ENCODE data around the gene DDX54.

DDX54 gene

GRCh38 chr12:113198296-113198695, 13.0 kb upstream of the DDX54 start:
- no peaks in the 10 kb centered on the region for H3K27me3 ChIP-seq (ENCODE audit: control insufficient read depth, insufficient read depth, low read length)
- WGBS (ENCODE audit: insufficient coverage, insufficient read length): no CpG with 5 or more reads among the region's 1 CpG
- no peaks in the 10 kb centered on the region for H3K36me3 ChIP-seq (ENCODE audit: control insufficient read depth, insufficient read depth, low read length)
- no peaks in the 10 kb centered on the region for H3K9me3 ChIP-seq (ENCODE audit: control insufficient read depth, insufficient read depth, low read length)
- no peaks in the 10 kb centered on the region for H3K4me1 ChIP-seq (ENCODE audit: control insufficient read depth, insufficient read depth, low read length)
- DNase-seq (ENCODE audit: low read depth, low spot score): no peak
- H3K4me3 ChIP-seq (ENCODE audit: low read length): no peak overlapping the region
- H3K27ac ChIP-seq (ENCODE audit: low read length): no peak overlapping the region

- DNase-seq (ENCODE audit: low read depth, low spot score): no peak
- Histone ChIP-seq H3K4me1 (ENCODE audit: control insufficient read depth, insufficient read depth, low read length) (no peaks in the 10 kb centered on the region), H3K9me3 (ENCODE audit: control insufficient read depth, insufficient read depth, low read length) (no peaks in the 10 kb centered on the region), H3K4me3 (ENCODE audit: low read length) (no peak overlapping the region), H3K27ac (ENCODE audit: low read length) (no peak overlapping the region), H3K36me3 (ENCODE audit: control insufficient read depth, insufficient read depth, low read length) (no peaks in the 10 kb centered on the region), H3K27me3 (ENCODE audit: control insufficient read depth, insufficient read depth, low read length) (no peaks in the 10 kb centered on the region)
- WGBS (ENCODE audit: insufficient coverage, insufficient read length): no CpG with 5 or more reads among the region's 8 CpGs
Measured at GRCh38 chr12:113197518-113198077, 12.3 kb upstream of the DDX54 start.

GRCh38 chr12:113196990-113197389, 11.7 kb upstream of the DDX54 start:
- H3K4me3 ChIP-seq (ENCODE audit: low read length): no peak overlapping the region
- WGBS (ENCODE audit: insufficient coverage, insufficient read length): no CpG with 5 or more reads among the region's 4 CpGs
- H3K9me3 ChIP-seq (ENCODE audit: control insufficient read depth, insufficient read depth, low read length): no peaks in the 10 kb centered on the region
- no peaks in the 10 kb centered on the region for H3K27me3 ChIP-seq (ENCODE audit: control insufficient read depth, insufficient read depth, low read length)
- no peaks in the 10 kb centered on the region for H3K4me1 ChIP-seq (ENCODE audit: control insufficient read depth, insufficient read depth, low read length)
- no peaks in the 10 kb centered on the region for H3K36me3 ChIP-seq (ENCODE audit: control insufficient read depth, insufficient read depth, low read length)
- DNase-seq (ENCODE audit: low read depth, low spot score): no peak
- H3K27ac ChIP-seq (ENCODE audit: low read length): no peak overlapping the region

GRCh38 chr12:113196582-113196981, 11.3 kb upstream of the DDX54 start:
- no CpG with 5 or more reads among the region's 7 CpGs for WGBS (ENCODE audit: insufficient coverage, insufficient read length)
- no peaks in the 10 kb centered on the region for H3K4me1 ChIP-seq (ENCODE audit: control insufficient read depth, insufficient read depth, low read length)
- no peak for DNase-seq (ENCODE audit: low read depth, low spot score)
- H3K36me3 ChIP-seq (ENCODE audit: control insufficient read depth, insufficient read depth, low read length): 0 out of 2 replicates have a peak, but pooled peaks cover under 1% of the 10 kb centered on the region
- no peak overlapping the region for H3K27ac ChIP-seq (ENCODE audit: low read length)
- H3K9me3 ChIP-seq (ENCODE audit: control insufficient read depth, insufficient read depth, low read length): no peaks in the 10 kb centered on the region
- no peaks in the 10 kb centered on the region for H3K27me3 ChIP-seq (ENCODE audit: control insufficient read depth, insufficient read depth, low read length)
- H3K4me3 ChIP-seq (ENCODE audit: low read length): no peak overlapping the region

GRCh38 chr12:113195598-113195997, 10.3 kb upstream of the DDX54 start:
- no peak for DNase-seq (ENCODE audit: low read depth, low spot score)
- no peaks in the 10 kb centered on the region for H3K9me3 ChIP-seq (ENCODE audit: control insufficient read depth, insufficient read depth, low read length)
- WGBS (ENCODE audit: insufficient coverage, insufficient read length): no CpG with 5 or more reads among the region's 13 CpGs
- no peaks in the 10 kb centered on the region for H3K27me3 ChIP-seq (ENCODE audit: control insufficient read depth, insufficient read depth, low read length)
- H3K27ac ChIP-seq (ENCODE audit: low read length): no peak overlapping the region
- peaks cover 7% of the 10 kb centered on the region; the same call in 1 of the 2 replicates for H3K36me3 ChIP-seq (ENCODE audit: control insufficient read depth, insufficient read depth, low read length)
- H3K4me3 ChIP-seq (ENCODE audit: low read length): no peak overlapping the region
- no peaks in the 10 kb centered on the region for H3K4me1 ChIP-seq (ENCODE audit: control insufficient read depth, insufficient read depth, low read length)

- no peak overlapping the region for H3K4me3 ChIP-seq (ENCODE audit: low read length)
Measured at GRCh38 chr12:113194971-113195391, 9.7 kb upstream of the DDX54 start.

GRCh38 chr12:113191227-113191626, 5.9 kb upstream of the DDX54 start:
- no peak overlapping the region for H3K27ac ChIP-seq (ENCODE audit: low read length)
- H3K4me3 ChIP-seq (ENCODE audit: low read length): no peak overlapping the region
- no peaks in the 10 kb centered on the region for H3K4me1 ChIP-seq (ENCODE audit: control insufficient read depth, insufficient read depth, low read length)
- DNase-seq (ENCODE audit: low read depth, low spot score): no peak
- no CpG with 5 or more reads among the region's 19 CpGs for WGBS (ENCODE audit: insufficient coverage, insufficient read length)
- no peaks in the 10 kb centered on the region for H3K9me3 ChIP-seq (ENCODE audit: control insufficient read depth, insufficient read depth, low read length)
- H3K36me3 ChIP-seq (ENCODE audit: control insufficient read depth, insufficient read depth, low read length): peaks cover 7% of the 10 kb centered on the region
- H3K27me3 ChIP-seq (ENCODE audit: control insufficient read depth, insufficient read depth, low read length): no peaks in the 10 kb centered on the region

More at GRCh38 chr12:113194971-113195391, 9.7 kb upstream of the DDX54 start:
- Histone ChIP-seq H3K9me3 (ENCODE audit: control insufficient read depth, insufficient read depth, low read length) (no peaks in the 10 kb centered on the region), H3K4me1 (ENCODE audit: control insufficient read depth, insufficient read depth, low read length) (no peaks in the 10 kb centered on the region), H3K27me3 (ENCODE audit: control insufficient read depth, insufficient read depth, low read length) (no peaks in the 10 kb centered on the region), H3K36me3 (ENCODE audit: control insufficient read depth, insufficient read depth, low read length) (peaks cover 7% of the 10 kb centered on the region; the same call in 1 of the 2 replicates), H3K27ac (ENCODE audit: low read length) (no peak overlapping the region)
- no peak for DNase-seq (ENCODE audit: low read depth, low spot score)
- no CpG with 5 or more reads among the region's 4 CpGs for WGBS (ENCODE audit: insufficient coverage, insufficient read length)

- peaks cover 2% of the 10 kb centered on the region; the same call in 1 of the 2 replicates for H3K4me1 ChIP-seq (ENCODE audit: control insufficient read depth, insufficient read depth, low read length)
- H3K27me3 ChIP-seq (ENCODE audit: control insufficient read depth, insufficient read depth, low read length): no peaks in the 10 kb centered on the region
- peak; percentile 47 for DNase-seq (ENCODE audit: low read depth, low spot score)
- no peaks in the 10 kb centered on the region for H3K9me3 ChIP-seq (ENCODE audit: control insufficient read depth, insufficient read depth, low read length)
- H3K4me3 ChIP-seq (ENCODE audit: low read length): no peak overlapping the region
- H3K36me3 ChIP-seq (ENCODE audit: control insufficient read depth, insufficient read depth, low read length): peaks cover 7% of the 10 kb centered on the region
- H3K27ac ChIP-seq (ENCODE audit: low read length): no peak overlapping the region
- no CpG with 5 or more reads among the region's 4 CpGs for WGBS (ENCODE audit: insufficient coverage, insufficient read length)
Measured at GRCh38 chr12:113190761-113191160, 5.5 kb upstream of the DDX54 start.

GRCh38 chr12:113189361-113189760, 4.1 kb upstream of the DDX54 start:
- Histone ChIP-seq H3K36me3 (ENCODE audit: control insufficient read depth, insufficient read depth, low read length) (peaks cover 7% of the 10 kb centered on the region), H3K9me3 (ENCODE audit: control insufficient read depth, insufficient read depth, low read length) (no peaks in the 10 kb centered on the region), H3K27ac (ENCODE audit: low read length) (no peak overlapping the region), H3K4me3 (ENCODE audit: low read length) (no peak overlapping the region), H3K4me1 (ENCODE audit: control insufficient read depth, insufficient read depth, low read length) (peaks cover 2% of the 10 kb centered on the region; the same call in 1 of the 2 replicates), H3K27me3 (ENCODE audit: control insufficient read depth, insufficient read depth, low read length) (no peaks in the 10 kb centered on the region)
- no peak for DNase-seq (ENCODE audit: low read depth, low spot score)
- no CpG with 5 or more reads among the region's 2 CpGs for WGBS (ENCODE audit: insufficient coverage, insufficient read length)

GRCh38 chr12:113186666-113187325, 1.5 kb upstream of the DDX54 start:
- H3K27ac ChIP-seq (ENCODE audit: low read length): no peak overlapping the region
- no CpG with 5 or more reads among the region's 16 CpGs for WGBS (ENCODE audit: insufficient coverage, insufficient read length)
- DNase-seq (ENCODE audit: low read depth, low spot score): no peak
- no peak overlapping the region for H3K4me3 ChIP-seq (ENCODE audit: low read length)
- H3K9me3 ChIP-seq (ENCODE audit: control insufficient read depth, insufficient read depth, low read length): no peaks in the 10 kb centered on the region
- no peaks in the 10 kb centered on the region for H3K27me3 ChIP-seq (ENCODE audit: control insufficient read depth, insufficient read depth, low read length)
- peaks cover 2% of the 10 kb centered on the region; the same call in 1 of the 2 replicates for H3K4me1 ChIP-seq (ENCODE audit: control insufficient read depth, insufficient read depth, low read length)
- peaks cover 9% of the 10 kb centered on the region for H3K36me3 ChIP-seq (ENCODE audit: control insufficient read depth, insufficient read depth, low read length)

GRCh38 chr12:113186033-113186365, 721 bp upstream of the DDX54 start:
- no peaks in the 10 kb centered on the region for H3K27me3 ChIP-seq (ENCODE audit: control insufficient read depth, insufficient read depth, low read length)
- no peaks in the 10 kb centered on the region for H3K9me3 ChIP-seq (ENCODE audit: control insufficient read depth, insufficient read depth, low read length)
- H3K27ac ChIP-seq (ENCODE audit: low read length): no peak overlapping the region
- WGBS (ENCODE audit: insufficient coverage, insufficient read length): no CpG with 5 or more reads among the region's 11 CpGs
- no peak for DNase-seq (ENCODE audit: low read depth, low spot score)
- H3K4me1 ChIP-seq (ENCODE audit: control insufficient read depth, insufficient read depth, low read length): peaks cover 2% of the 10 kb centered on the region; the same call in 1 of the 2 replicates
- peaks cover 3% of the 10 kb centered on the region for H3K36me3 ChIP-seq (ENCODE audit: control insufficient read depth, insufficient read depth, low read length)
- peak overlapping the region; percentile 75; the same call in 1 of the 2 replicates for H3K4me3 ChIP-seq (ENCODE audit: low read length)

Data from iPS DF 6.9 (cell line).